SK-N-MC (cell line): ENCODE data around the gene SYNDIG1L.

Experiments used
- EZH2 ChIP-seq: fragments of 200-600 bp; sonication (generic); IDR thresholded peaks from one replicate; pipeline ENCODE4 v1.6.1; 2017; ENCODE audit warnings: antibody characterized with exemption
- FOXP2 ChIP-seq: optimal IDR thresholded peaks from 2 replicates; pipeline ENCODE3; 2011; ENCODE audit warnings: mild to moderate bottlenecking, moderate library complexity; ENCODE audit not compliant: insufficient read depth; ENCODE audit errors: extremely low read length, control extremely low read depth
- POLR2AphosphoS5 ChIP-seq: IDR thresholded peaks from 2 replicates; pipeline ENCODE4 v1.6.1; 2012; ENCODE audit warnings: mild to moderate bottlenecking, low read depth, low read length, borderline replicate concordance

DNA sequence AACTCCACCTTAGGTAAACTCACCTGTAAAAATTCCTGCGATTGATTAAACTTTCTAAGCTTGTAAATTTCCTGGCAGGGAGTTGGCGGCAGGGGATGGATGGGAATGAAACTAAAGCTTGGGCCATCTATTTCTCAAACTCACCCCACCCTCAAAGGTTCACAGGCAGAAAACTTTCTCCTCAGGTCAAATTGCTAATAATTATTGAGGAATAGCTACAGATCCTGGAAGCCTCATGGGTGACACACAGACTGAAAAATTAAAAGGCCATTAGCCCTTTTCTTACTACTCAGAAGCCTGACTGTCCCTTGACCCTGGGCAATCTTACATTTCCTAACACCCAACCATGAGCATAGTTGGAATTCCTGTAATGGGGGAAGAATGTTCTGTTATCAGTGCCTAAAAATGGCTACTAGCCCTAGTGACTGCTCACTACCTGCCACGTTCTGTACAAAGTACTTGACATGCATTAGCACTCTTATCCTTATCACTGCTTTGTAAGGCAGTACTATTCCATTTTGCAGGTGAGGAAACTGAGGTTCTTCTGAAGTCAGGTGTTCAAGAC is 12.4 kb upstream of the SYNDIG1L start:
- TF ChIP-seq POLR2AphosphoS5 (no peak), EZH2 (no peak), FOXP2 (no peak)
